ENCODE measurements around the gene TSPO2.

TSPO2 gene

GRCh38 chr6:41051873-41052272 is 9.6 kb downstream of the TSPO2 start:
- no peak for DNase-seq (ENCODE audit: low read depth)

- DNase-seq (ENCODE audit: low read depth), result no peak
Measured at GRCh38 chr6:41053041-41053440, 10.8 kb downstream of the TSPO2 start, which contains the start of gene APOBEC2. Gene APOBEC2, plus strand, starts transcription at chr6:41053202. Its CDS starts 146 bp downstream, at chr6:41053348.

GRCh38 chr6:41054511-41054910 is 12.2 kb downstream of the TSPO2 start:
- no peak for DNase-seq (ENCODE audit: low read depth)

GRCh38 chr6:41055149-41055548 is 12.9 kb downstream of the TSPO2 start:
- no peak for DNase-seq (ENCODE audit: low read depth)

GRCh38 chr6:41056768-41057490 is 14.7 kb downstream of the TSPO2 start:
- DNase-seq (ENCODE audit: low read depth), result no peak

- no peak for DNase-seq (ENCODE audit: low read depth)
Measured at GRCh38 chr6:41058783-41059181, 16.5 kb downstream of the TSPO2 start.

GRCh38 chr6:41059556-41059955 is 17.3 kb downstream of the TSPO2 start:
- DNase-seq (ENCODE audit: low read depth), result no peak

GRCh38 chr6:41061196-41061726 is 19.0 kb downstream of the TSPO2 start:
- DNase-seq (ENCODE audit: low read depth), result no peak

- DNase-seq (ENCODE audit: low read depth), result no peak
Measured at GRCh38 chr6:41062056-41062455, 19.8 kb downstream of the TSPO2 start.

GRCh38 chr6:41063884-41064285 is 21.6 kb downstream of the TSPO2 start:
- no peak for DNase-seq (ENCODE audit: low read depth)

- no peak for DNase-seq (ENCODE audit: low read depth)
Measured at GRCh38 chr6:41064841-41065240, 22.6 kb downstream of the TSPO2 start.

- no peak for DNase-seq (ENCODE audit: low read depth)
Measured at GRCh38 chr6:41065550-41066026, 23.3 kb downstream of the TSPO2 start.

GRCh38 chr6:41066867-41067304 is 24.6 kb downstream of the TSPO2 start:
- DNase-seq (ENCODE audit: low read depth), result no peak

GRCh38 chr6:41071501-41071922 is 29.2 kb downstream of the TSPO2 start:
- DNase-seq (ENCODE audit: low read depth), result no peak

GRCh38 chr6:41071923-41072835 is 29.9 kb downstream of the TSPO2 start, which contains the start of gene OARD1:
Gene OARD1, minus strand, starts transcription at chr6:41072356. Its CDS starts 722 bp downstream, at chr6:41071634.
- DNase-seq (ENCODE audit: low read depth), result peak; percentile 95

- DNase-seq (ENCODE audit: low read depth), result no peak
Measured at GRCh38 chr6:41072836-41073202, 30.6 kb downstream of the TSPO2 start, which contains the start of gene NFYA. Gene NFYA, plus strand, starts transcription at chr6:41072974. Its CDS starts 6,116 bp downstream, at chr6:41079090.

GRCh38 chr6:41073203-41073967 is 31.1 kb downstream of the TSPO2 start:
- no peak for DNase-seq (ENCODE audit: low read depth)

GRCh38 chr6:41073968-41074691 is 31.9 kb downstream of the TSPO2 start:
- no peak for DNase-seq (ENCODE audit: low read depth)

- DNase-seq (ENCODE audit: low read depth), result no peak
Measured at GRCh38 chr6:41074692-41075436, 32.6 kb downstream of the TSPO2 start.

Data from GM04503 (cell line).